ENCODE measurements around the gene LAMB4. TPM values are rescaled to one million over a fixed set of nuclear protein-coding genes. Genes with fewer than 3 reads are reported as not detected.

LAMB4 gene
- total RNA-seq, 1 donor = 0.10 TPM

DNA sequence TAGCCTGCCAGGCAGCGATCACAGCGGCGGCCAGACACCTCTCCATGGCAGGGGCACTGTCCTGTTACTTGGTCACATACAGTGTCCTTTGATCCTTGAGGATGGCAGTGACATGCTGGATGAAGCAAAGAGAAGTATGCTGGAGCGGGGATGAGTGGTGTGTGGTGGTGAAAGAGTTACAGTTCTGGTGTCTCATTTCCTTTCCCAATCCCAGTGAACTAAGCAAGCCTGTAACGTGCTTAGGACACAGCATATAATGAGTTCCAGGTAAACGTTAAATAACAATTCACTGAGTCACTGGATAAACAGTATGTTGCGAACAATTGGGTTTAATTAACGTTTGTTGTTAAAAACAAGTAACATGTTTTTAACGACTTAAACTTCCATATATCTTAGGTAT lies 63.7 kb downstream of the LAMB4 start:
- Histone ChIP-seq H3K4me1 (ENCODE audit: insufficient read depth, low read length) (no peaks in the 10 kb centered on the region), H3K9me3 (ENCODE audit: low read depth, low read length) (no peaks in the 10 kb centered on the region), H3K4me3 (ENCODE audit: low read length) (no peak overlapping the region), H3K27me3 (ENCODE audit: insufficient read depth, low read length) (no peaks in the 10 kb centered on the region)

DNA sequence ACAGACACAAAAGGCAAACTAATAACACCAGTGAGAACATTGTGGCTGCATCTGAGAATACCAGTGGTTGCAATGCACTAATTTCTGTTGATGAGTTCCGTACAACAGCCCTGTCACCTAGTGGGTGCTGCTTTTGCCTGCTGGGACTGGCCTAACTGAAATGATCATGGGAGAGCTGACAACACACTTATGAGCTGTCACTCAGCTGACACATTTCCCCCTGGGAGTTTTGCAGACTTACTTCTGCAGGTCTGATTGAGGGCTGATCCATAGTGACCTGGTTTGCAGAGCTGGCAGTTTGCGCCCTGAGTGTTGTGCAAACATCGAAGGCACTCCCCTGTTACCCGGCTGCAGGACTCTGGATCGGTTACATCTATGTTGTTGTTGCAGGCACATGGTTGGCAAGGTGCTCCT lies 66.6 kb downstream of the LAMB4 start:
- H3K4me3 ChIP-seq (ENCODE audit: low read length) = no peak overlapping the region
- H3K9me3 ChIP-seq (ENCODE audit: low read depth, low read length) = no peaks in the 10 kb centered on the region
- no peaks in the 10 kb centered on the region for H3K4me1 ChIP-seq (ENCODE audit: insufficient read depth, low read length)
- H3K27me3 ChIP-seq (ENCODE audit: insufficient read depth, low read length) = no peaks in the 10 kb centered on the region

DNA sequence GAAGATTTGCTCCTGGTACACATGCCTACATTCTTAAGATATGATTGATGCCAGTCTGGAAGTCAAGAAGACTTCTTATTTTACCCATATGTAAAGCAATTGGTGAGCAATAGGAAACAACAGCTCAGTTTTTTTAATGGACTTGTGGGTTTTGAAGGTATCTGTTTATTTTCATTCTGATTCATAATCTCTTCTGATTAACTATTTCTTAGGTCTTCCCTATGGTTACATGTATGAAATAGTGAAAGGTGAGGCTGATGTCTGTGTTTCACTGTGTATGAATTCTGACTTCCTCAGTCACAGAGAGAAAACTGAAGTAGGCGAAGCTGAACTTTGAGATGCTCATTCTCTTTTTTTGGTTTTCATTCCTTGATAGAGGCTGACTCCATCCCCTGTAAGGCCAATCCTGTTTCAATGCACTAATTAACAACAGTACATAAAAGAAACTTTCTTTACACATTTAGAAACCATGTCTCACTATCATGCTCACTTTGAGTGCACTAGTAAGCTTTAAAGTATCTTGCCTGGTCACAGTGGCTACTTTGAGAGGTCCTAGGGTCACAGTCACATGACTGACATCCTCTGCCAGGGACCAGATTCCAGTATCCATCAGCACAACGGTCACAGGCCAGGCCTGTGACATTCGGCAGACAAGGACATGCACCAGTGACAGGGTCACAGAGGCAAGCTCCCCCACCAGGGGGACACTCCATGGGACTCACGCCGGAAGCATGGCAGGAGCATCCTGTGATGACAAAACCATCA lies 67.7 kb downstream of the LAMB4 start:
- Histone ChIP-seq H3K4me1 (ENCODE audit: insufficient read depth, low read length) (no peaks in the 10 kb centered on the region), H3K4me3 (ENCODE audit: low read length) (no peak overlapping the region), H3K9me3 (ENCODE audit: low read depth, low read length) (no peaks in the 10 kb centered on the region), H3K27me3 (ENCODE audit: insufficient read depth, low read length) (no peaks in the 10 kb centered on the region)

DNA sequence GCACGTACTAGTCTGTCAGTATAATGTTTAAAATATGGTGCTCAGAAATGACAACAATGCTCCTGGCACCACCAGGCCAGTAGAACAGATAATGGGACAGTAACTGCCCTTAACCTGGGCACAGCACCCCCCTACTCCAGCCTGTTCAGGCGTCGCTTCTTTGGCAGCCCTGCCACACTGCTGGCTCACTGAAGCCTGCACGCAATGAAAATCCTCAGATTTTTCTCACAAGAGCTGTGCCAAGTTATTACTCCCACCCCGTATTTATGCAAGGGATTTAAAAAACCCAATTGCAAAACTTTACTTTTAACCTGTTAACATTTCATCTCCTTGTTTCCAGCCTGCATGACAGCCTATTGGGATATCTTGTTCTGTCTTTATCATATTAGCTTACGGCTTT lies 70.6 kb downstream of the LAMB4 start:
- H3K27me3 ChIP-seq (ENCODE audit: insufficient read depth, low read length) = no peaks in the 10 kb centered on the region
- H3K4me3 ChIP-seq (ENCODE audit: low read length) = no peak overlapping the region
- no peaks in the 10 kb centered on the region for H3K9me3 ChIP-seq (ENCODE audit: low read depth, low read length)
- H3K4me1 ChIP-seq (ENCODE audit: insufficient read depth, low read length) = no peaks in the 10 kb centered on the region

DNA sequence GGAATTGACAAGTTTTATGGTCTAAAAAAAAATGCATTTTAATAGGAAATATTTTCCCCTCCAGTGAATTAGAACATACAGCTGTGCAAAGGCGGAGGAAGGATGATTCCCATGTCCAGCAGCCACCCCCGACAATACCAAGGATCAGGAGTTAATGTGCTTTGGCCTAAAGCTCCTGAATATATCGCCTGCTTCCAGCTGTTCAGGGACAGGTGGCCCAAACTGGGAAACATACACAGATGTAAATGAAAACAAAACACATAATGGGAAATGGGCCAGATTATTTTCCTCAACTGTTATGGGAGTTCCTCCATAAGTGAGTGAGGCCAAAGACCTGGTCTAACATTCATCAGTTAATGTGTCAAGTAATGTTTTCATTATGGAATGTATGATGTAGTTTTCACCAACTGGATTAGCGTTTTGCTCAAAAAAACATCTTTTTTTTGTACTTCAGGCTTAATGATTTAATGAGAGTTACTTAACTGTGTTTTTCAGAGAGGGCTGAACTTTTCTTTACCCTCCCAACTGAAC lies 72.1 kb downstream of the LAMB4 start:
- no peaks in the 10 kb centered on the region for H3K9me3 ChIP-seq (ENCODE audit: low read depth, low read length)
- H3K4me1 ChIP-seq (ENCODE audit: insufficient read depth, low read length) = no peaks in the 10 kb centered on the region
- H3K4me3 ChIP-seq (ENCODE audit: low read length) = no peak overlapping the region
- H3K27me3 ChIP-seq (ENCODE audit: insufficient read depth, low read length) = no peaks in the 10 kb centered on the region

DNA sequence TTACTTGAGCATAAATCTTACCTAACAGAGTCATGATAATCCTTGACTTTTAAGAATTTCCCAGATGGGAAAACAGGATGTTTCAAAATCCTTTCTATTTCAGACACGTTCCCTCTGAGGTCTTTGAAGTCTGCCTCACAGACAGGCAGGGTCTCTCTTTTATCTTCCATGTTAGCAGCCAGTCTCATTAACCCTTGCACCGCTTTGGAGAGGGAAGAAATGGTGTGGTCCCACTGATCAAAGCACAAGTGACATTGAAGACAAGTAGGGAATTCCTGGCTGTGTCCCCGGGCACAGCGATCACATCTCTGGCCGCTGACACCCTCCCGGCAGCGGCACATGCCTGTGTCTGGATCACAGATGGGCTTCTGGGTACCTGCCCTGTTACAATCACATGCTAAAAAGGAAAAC lies 74.5 kb downstream of the LAMB4 start:
- Histone ChIP-seq H3K4me3 (ENCODE audit: low read length) (no peak overlapping the region), H3K4me1 (ENCODE audit: insufficient read depth, low read length) (no peaks in the 10 kb centered on the region), H3K27me3 (ENCODE audit: insufficient read depth, low read length) (no peaks in the 10 kb centered on the region)

DNA sequence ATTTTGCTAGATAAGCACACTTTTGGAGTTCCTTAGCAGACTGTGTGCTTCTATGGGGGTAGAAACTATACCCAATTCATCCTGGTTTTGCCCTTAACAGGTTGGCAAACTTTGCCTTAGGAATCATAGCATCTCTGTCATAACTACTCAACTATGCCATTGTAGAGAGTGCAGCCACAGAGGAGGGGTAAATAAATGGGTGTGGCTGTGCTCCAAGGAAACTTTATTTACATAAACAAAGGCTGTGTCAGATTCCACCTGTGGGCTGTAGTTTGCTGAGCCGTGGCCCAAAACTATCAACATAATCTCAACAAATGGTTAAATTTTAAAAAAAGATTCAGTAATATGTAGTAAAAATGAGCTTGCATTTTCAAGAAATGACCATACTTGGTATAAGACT lies 75.6 kb downstream of the LAMB4 start:
- H3K4me3 ChIP-seq (ENCODE audit: low read length) = no peak overlapping the region

More for the DNA sequence above, 74.5 kb downstream of the LAMB4 start:
- no peaks in the 10 kb centered on the region for H3K9me3 ChIP-seq (ENCODE audit: low read depth, low read length)

DNA sequence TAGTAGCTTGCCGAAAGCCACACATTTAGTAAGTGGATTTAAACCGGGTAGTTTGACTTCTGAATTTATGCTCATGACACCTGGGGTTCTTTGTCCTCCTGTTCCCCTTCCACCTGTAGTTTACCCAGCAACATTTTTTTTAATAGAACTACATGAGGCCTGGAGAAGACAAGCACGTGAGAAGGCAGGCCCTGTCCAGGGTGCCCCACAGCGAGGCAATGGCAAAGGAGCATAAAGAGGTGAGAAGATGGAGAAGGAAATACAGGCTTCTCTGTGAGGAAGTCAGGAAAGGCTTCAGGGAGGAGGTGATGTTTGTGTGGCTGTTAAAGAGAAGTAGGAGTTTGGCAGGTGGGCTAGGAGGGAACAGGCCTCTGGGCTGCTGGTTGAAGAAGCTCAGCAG lies 76.9 kb downstream of the LAMB4 start:
- Histone ChIP-seq H3K4me3 (ENCODE audit: low read length) (no peak overlapping the region), H3K27me3 (ENCODE audit: insufficient read depth, low read length) (no peaks in the 10 kb centered on the region), H3K9me3 (ENCODE audit: low read depth, low read length) (no peaks in the 10 kb centered on the region), H3K4me1 (ENCODE audit: insufficient read depth, low read length) (no peaks in the 10 kb centered on the region)

More for the DNA sequence above, 75.6 kb downstream of the LAMB4 start:
- Histone ChIP-seq H3K9me3 (ENCODE audit: low read depth, low read length) (no peaks in the 10 kb centered on the region), H3K4me1 (ENCODE audit: insufficient read depth, low read length) (no peaks in the 10 kb centered on the region), H3K27me3 (ENCODE audit: insufficient read depth, low read length) (no peaks in the 10 kb centered on the region)

DNA sequence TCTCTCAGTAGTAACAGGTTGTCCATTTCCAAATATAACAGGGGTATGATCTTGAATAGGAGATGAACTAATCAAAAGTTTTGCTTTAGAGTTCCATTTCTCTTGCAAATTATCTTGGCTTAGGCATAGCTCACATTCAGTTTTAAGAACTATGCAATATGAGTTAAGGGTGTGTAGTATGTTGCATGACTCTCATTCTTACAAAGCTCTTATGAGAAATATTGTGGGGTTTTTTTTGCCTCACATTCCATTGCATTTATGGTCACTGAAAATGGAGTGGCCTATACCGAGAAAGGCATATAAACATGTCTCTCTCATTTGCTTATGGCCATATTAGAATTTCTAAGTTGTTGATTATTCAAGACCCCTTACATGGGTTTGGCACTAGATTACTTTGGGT lies 78.7 kb downstream of the LAMB4 start:
- no peaks in the 10 kb centered on the region for H3K9me3 ChIP-seq (ENCODE audit: low read depth, low read length)
- no peaks in the 10 kb centered on the region for H3K27me3 ChIP-seq (ENCODE audit: insufficient read depth, low read length)
- H3K4me3 ChIP-seq (ENCODE audit: low read length) = no peak overlapping the region
- no peaks in the 10 kb centered on the region for H3K4me1 ChIP-seq (ENCODE audit: insufficient read depth, low read length)

DNA sequence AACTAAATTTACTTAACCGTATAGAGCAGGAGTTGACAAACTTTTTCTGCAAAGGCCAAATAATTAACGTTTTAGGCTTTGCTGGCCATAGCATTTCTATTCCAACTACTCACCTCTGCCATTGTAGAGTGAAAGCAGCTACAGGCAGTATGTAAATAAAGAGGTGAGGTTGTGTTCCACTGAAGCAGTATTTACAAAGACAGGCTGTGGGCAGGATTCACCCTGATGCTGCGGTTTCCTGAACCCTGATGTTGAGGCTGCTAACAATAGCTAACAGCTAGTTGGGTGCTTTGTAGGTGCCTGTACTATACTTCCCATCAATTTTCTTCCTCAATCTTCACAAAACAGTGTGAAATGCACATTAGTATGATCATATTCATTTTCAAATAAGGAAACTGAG lies 80.2 kb downstream of the LAMB4 start:
- Histone ChIP-seq H3K4me3 (ENCODE audit: low read length) (no peak overlapping the region), H3K9me3 (ENCODE audit: low read depth, low read length) (no peaks in the 10 kb centered on the region), H3K4me1 (ENCODE audit: insufficient read depth, low read length) (no peaks in the 10 kb centered on the region), H3K27me3 (ENCODE audit: insufficient read depth, low read length) (no peaks in the 10 kb centered on the region)

DNA sequence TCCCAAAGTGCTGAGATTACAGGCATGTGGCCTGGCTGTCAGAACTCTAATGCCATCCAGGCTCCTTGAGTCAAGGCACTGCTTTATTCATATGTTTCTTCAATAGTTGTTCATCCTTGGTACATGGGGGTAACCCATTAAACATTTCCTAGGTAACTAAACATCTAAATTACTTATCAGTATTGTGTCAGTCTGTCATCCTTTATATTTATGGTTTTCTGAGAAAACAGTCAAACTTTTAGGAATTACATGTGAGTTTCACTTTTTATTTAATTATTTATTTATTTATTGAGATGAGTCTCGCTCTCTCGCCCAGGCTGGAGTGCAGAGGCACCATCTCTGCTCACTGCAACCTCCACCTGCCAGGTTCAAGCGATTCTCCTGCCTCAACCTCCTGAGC lies 81.7 kb downstream of the LAMB4 start:
- no peaks in the 10 kb centered on the region for H3K9me3 ChIP-seq (ENCODE audit: low read depth, low read length)

DNA sequence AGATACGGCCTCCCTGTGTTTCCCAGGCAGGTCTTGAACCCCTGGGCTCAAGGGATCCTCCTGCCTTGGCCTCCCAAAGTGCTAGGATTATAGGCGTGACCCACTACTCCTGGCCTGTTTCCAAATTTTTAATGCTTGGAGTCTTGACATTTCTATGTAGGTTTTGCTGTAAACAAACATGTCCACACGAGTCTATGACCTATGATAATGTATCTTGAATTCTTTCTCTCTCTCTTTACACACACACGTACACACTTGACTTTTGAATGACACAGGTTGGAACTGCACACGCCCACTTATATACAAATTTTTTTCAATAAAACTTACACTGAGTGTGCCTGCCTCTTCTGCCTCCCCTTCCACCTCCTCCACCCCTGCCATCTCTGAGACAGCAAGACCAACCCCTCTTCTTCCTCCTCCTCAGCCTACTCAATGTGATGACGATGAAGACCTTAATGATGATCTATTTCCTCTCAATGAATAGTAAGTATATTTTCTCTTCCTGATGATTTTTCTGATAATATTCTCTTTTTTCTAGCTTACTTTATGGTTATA lies 83.1 kb downstream of the LAMB4 start:
- Histone ChIP-seq H3K27me3 (ENCODE audit: insufficient read depth, low read length) (no peaks in the 10 kb centered on the region), H3K9me3 (ENCODE audit: low read depth, low read length) (no peaks in the 10 kb centered on the region), H3K4me1 (ENCODE audit: insufficient read depth, low read length) (no peaks in the 10 kb centered on the region), H3K4me3 (ENCODE audit: low read length) (no peak overlapping the region)

More for the DNA sequence above, 81.7 kb downstream of the LAMB4 start:
- no peaks in the 10 kb centered on the region for H3K4me1 ChIP-seq (ENCODE audit: insufficient read depth, low read length)
- H3K27me3 ChIP-seq (ENCODE audit: insufficient read depth, low read length) = no peaks in the 10 kb centered on the region
- H3K4me3 ChIP-seq (ENCODE audit: low read length) = no peak overlapping the region

DNA sequence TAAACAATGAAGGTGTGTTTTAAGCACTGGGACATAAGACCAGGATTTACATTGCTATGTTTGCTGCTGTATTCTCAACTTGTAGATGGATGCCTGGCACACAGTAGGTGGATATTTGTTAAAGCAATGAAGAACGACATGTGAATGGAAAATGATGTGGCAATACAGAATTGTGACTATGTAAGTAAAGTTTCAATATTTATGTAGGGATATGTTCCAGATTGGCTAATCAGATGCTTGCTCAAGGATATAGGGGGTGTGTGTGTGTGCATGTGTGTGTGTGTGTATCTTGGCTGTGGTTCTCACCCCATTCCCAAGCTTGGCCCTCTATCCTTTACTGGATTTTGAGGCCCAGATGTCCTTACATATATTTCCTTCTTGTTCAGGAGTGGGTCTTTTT lies 84.5 kb downstream of the LAMB4 start:
- Histone ChIP-seq H3K27me3 (ENCODE audit: insufficient read depth, low read length) (no peaks in the 10 kb centered on the region), H3K9me3 (ENCODE audit: low read depth, low read length) (no peaks in the 10 kb centered on the region), H3K4me3 (ENCODE audit: low read length) (no peak overlapping the region), H3K4me1 (ENCODE audit: insufficient read depth, low read length) (no peaks in the 10 kb centered on the region)

DNA sequence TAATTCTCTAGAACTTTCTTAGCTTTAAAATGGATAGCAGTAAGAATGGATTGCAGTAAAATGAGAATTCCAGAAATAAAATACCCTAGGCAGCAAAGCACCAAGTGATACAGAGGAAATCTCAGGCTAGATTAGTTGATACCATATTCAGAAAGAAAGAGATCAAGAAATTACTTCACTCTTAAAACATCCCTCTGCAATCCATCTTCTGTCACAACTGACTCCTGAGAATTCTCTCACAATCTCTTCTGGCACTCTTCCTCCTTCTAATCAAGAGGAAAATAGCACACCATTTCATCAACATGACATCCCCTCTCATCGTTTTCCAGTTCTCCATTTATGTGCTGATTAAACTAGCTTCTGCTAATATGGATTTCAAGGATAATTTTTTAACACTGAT lies 85.0 kb downstream of the LAMB4 start:
- Histone ChIP-seq H3K4me1 (ENCODE audit: insufficient read depth, low read length) (no peaks in the 10 kb centered on the region), H3K4me3 (ENCODE audit: low read length) (no peak overlapping the region), H3K27me3 (ENCODE audit: insufficient read depth, low read length) (no peaks in the 10 kb centered on the region), H3K9me3 (ENCODE audit: low read depth, low read length) (no peaks in the 10 kb centered on the region)

DNA sequence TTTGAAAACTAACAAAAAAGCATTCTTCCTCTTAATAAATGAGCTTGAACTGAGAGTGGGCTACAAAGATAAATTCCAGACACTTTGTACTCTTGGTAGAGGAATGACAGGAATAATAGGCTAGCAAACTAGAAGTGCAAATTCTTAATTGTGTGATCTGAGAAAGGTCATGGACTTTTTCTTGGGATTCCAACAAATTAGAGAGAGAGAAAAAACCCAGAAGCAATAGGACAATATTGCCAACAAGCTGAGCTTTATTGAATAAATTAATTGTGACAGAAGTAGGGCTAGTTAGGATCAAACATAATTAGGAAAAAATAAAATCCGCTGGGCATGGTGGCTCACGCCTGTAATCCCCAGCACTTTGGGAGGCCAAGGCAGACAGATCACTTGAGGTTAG lies 85.8 kb downstream of the LAMB4 start:
- no peaks in the 10 kb centered on the region for H3K27me3 ChIP-seq (ENCODE audit: insufficient read depth, low read length)
- no peaks in the 10 kb centered on the region for H3K4me1 ChIP-seq (ENCODE audit: insufficient read depth, low read length)
- no peaks in the 10 kb centered on the region for H3K9me3 ChIP-seq (ENCODE audit: low read depth, low read length)
- no peak overlapping the region for H3K4me3 ChIP-seq (ENCODE audit: low read length)

DNA sequence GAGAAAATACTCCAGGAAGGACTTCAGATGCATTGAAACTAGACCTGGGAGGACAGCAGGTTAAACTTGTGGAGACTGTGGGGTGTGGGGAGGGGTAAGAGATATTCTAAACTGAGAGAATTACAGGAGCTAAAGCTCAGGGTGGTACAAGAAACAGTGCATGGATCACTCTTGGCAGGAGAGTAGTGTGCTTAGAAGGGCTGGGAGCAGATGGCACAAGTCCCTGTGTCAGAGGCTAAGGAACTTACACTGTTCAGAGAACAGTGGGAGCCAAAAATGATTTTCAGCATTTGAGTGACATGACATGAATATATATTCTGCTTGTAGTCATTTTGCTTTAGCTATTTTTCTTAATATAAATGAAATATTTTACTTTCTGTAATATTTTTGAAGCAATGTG lies 91.2 kb downstream of the LAMB4 start:
- Histone ChIP-seq H3K4me3 (ENCODE audit: low read length) (no peak overlapping the region), H3K9me3 (ENCODE audit: low read depth, low read length) (no peaks in the 10 kb centered on the region), H3K4me1 (ENCODE audit: insufficient read depth, low read length) (no peaks in the 10 kb centered on the region), H3K27me3 (ENCODE audit: insufficient read depth, low read length) (no peaks in the 10 kb centered on the region)
